NB4 (cell line): ENCODE data around the gene LYPD8.

Experiments
- CTCF ChIP-seq: IDR thresholded peaks from one replicate; pipeline ENCODE4 v1.5.1; 2012; ENCODE audit warnings: low read depth, low read length
- MAX ChIP-seq: IDR thresholded peaks from 2 replicates; pipeline ENCODE4 v1.6.1; 2011; ENCODE audit warnings: low read depth, low read length

- TF ChIP-seq CTCF (no peak), MAX (no peak)
Measured at GRCh38 chr1:248778906-248779305, 23.3 kb upstream of the LYPD8 start.
